ENCODE results near the gene HFE.

- TF ChIP-seq CTCF (IDR thresholded peaks at IDR 0.05): no peak
- TF ChIP-seq POLR2A (IDR thresholded peaks at IDR 0.05): no peak
These were observed 20.7 kb downstream of the HFE start for GRCh38 chr6:26107935-26108334.
